Subcutaneous adipose tissue (tissue), 4 donors: ENCODE results near the gene PRRT1. TPM values are rescaled to one million over a fixed set of nuclear protein-coding genes. Genes with fewer than 3 reads are reported as not detected.

Source experiments
- CTCF ChIP-seq: fragments of 450-650 bp; IDR thresholded peaks from one replicate; pipeline ENCODE4 v1.5.1; 2016; ENCODE audit warnings: low read depth, mild to moderate bottlenecking, control low read depth, antibody characterized with exemption, moderate library complexity
- small RNA-seq: library from RNA; depleted of rRNA; stranded (forward); fragments of <200 nt; gene quantifications from one replicate; pipeline ENCODE3, GENCODE V24; 2016
- total RNA-seq, 4 donors: library from RNA; depleted of rRNA; stranded (reverse); fragments of >200 nt; gene quantifications; one replicate each; pipeline ENCODE4 v1.1.0, GENCODE V29; 2016

The PRRT1 gene
- total RNA-seq, 4 donors from 2014 or later = 0.34 to 1.3 (median 0.57) TPM; not detected in 1

- no peak for TF ChIP-seq CTCF
These were observed 42.5 kb downstream of the PRRT1 start, which contains the start of gene TNXB for GRCh38 chr6:32109114-32109764. Gene TNXB, minus strand, starts transcription at chr6:32109338. Its CDS starts 11,140 bp downstream, at chr6:32098198.

GRCh38 chr6:32108727-32109113, 43.0 kb downstream of the PRRT1 start:
- TF ChIP-seq CTCF = no peak

DNA sequence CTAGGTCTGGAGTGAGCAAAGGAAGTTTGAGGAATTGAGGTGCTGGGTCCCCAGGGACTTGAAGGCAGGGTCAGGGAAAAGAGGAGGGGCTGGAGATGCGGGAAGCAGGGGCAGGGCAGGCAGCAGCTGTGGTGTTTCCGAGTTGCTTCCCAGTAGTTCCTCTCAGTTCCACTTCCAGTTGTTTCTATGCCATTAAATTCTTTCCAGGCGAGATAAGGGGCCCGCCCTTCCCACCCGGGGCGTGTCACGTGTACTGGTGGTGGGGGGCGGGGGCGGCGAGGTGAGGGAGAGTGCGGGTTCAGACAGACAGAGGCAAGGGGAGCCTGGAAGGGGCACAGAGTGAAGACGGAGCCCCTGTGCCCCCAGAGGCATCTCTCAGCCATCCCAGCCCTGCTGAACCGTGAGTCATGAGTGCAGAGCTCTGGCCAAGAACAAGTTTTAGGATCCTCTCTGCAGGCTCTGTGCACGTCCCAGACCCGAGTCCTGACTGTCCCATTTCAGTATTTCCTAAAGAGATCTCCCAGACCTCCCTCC, 43.6 kb downstream of the PRRT1 start:
- TF ChIP-seq CTCF = no peak

GRCh38 chr6:32107406-32107805, 44.3 kb downstream of the PRRT1 start:
- TF ChIP-seq CTCF = no peak

DNA sequence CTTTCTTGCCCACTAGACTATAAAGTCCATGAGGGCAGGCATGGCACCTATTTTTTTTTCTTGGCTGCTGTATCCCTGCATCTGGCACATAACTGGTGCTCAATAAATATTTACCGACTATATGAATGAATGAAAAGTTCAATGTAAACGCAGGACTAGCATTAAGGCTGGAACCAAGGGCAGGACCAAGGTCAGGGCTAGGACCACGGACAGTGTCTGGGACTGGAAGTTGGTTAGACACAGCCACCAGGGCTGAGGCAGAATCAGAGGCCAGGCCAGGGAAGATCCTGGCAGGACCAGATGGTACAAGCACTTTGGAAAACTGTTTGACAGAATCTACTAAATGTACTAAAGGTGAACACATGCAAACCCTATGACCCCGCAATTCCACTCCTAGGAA, 46.3 kb downstream of the PRRT1 start:
- no peak for TF ChIP-seq CTCF

GRCh38 chr6:32102255-32102654, 49.5 kb downstream of the PRRT1 start:
- TF ChIP-seq CTCF = no peak

Small RNA genes lying within 50 kb of the gene (small RNA-seq; reads per million reads assigned to genes)
- gene AL662884.1 (not detected), gene MIR6833 (not detected)

Other genes starting within 250 kb of the PRRT1 start
- 1 to 10 TPM in 1 of 4 donors, under 1 TPM in 3; 0.38 to 1.7 (median 0.93) TPM for gene ZBTB12, start 249.9 kb downstream of the PRRT1 start, total RNA-seq
- 10 to 100 TPM; 16.4 to 96.4 (median 34.6) TPM for gene C2, start 224.2 kb downstream of the PRRT1 start, total RNA-seq
- 10 to 100 TPM; 25.1 to 35.4 (median 33.8) TPM for gene CFB, start 205.8 kb downstream of the PRRT1 start, total RNA-seq
- gene NELFE, start 193.0 kb downstream of the PRRT1 start, total RNA-seq = 10 to 100 TPM; 58.8 to 96.6 (median 68.5) TPM
- gene SKIC2, start 192.8 kb downstream of the PRRT1 start, total RNA-seq = 10 to 100 TPM; 16.1 to 44.6 (median 32.2) TPM
- gene DXO, start 179.8 kb downstream of the PRRT1 start, total RNA-seq = 10 to 100 TPM; 11.1 to 17.5 (median 12.4) TPM
- gene C4A, start 169.9 kb downstream of the PRRT1 start, total RNA-seq = 10 to 100 TPM in 3 of 4 donors, 1 to 10 TPM in 1; 5.1 to 17.2 (median 13.5) TPM
- gene C4B, start 137.1 kb downstream of the PRRT1 start, total RNA-seq = 10 to 100 TPM in 1 of 4 donors, 1 to 10 TPM in 3; 5.1 to 17.3 (median 8.9) TPM
- gene CYP21A2, start 113.5 kb downstream of the PRRT1 start, total RNA-seq = under 1 TPM in 1 of 4 donors, not detected in 3; 0.57 TPM
- 100 to 1,000 TPM in 3 of 4 donors, 10 to 100 TPM in 1; 93.9 to 261 (median 142) TPM for gene TNXB, start 42.6 kb downstream of the PRRT1 start, total RNA-seq
- gene ATF6B, start 23.7 kb downstream of the PRRT1 start, total RNA-seq = 10 to 100 TPM; 27.6 to 64.0 (median 30.9) TPM
- 1 to 10 TPM in 3 of 4 donors, under 1 TPM in 1; 0.98 to 3.2 (median 2.1) TPM for gene FKBPL, start 21.7 kb downstream of the PRRT1 start, total RNA-seq
- 10 to 100 TPM; 16.5 to 44.8 (median 22.1) TPM for gene PPT2, start 2.2 kb upstream of the PRRT1 start, total RNA-seq
- gene EGFL8, start 12.7 kb upstream of the PRRT1 start, total RNA-seq = 10 to 100 TPM in 1 of 4 donors, 1 to 10 TPM in 3; 2.3 to 13.0 (median 5.6) TPM
- 10 to 100 TPM; 17.8 to 28.2 (median 25.6) TPM for gene AGPAT1, start 24.1 kb upstream of the PRRT1 start, total RNA-seq
- gene RNF5, start 26.5 kb upstream of the PRRT1 start, total RNA-seq = 10 to 100 TPM; 46.5 to 68.0 (median 52.8) TPM
- gene AGER, start 32.3 kb upstream of the PRRT1 start, total RNA-seq = 1 to 10 TPM; 2.4 to 5.5 (median 2.8) TPM
- 10 to 100 TPM; 26.9 to 40.9 (median 33.7) TPM for gene PBX2, start 38.3 kb upstream of the PRRT1 start, total RNA-seq
- gene GPSM3, start 40.7 kb upstream of the PRRT1 start, total RNA-seq = 10 to 100 TPM in 3 of 4 donors, 1 to 10 TPM in 1; 10.0 to 46.2 (median 12.0) TPM
- gene NOTCH4, start 72.1 kb upstream of the PRRT1 start, total RNA-seq = 100 to 1,000 TPM in 1 of 4 donors, 10 to 100 TPM in 3; 16.7 to 212 (median 47.0) TPM
- gene TSBP1, start 220.0 kb upstream of the PRRT1 start, total RNA-seq = not detected